Raji (cell line): ENCODE measurements around the gene FAM3C.

Experiments used
- POLR2A ChIP-seq: IDR thresholded peaks from 2 replicates; pipeline ENCODE4 v1.6.1; 2011; ENCODE audit warnings: low read depth, low read length, control low read depth; ENCODE audit not compliant: insufficient read depth

The FAM3C gene

GRCh38 chr7:121419201-121420148, 23.4 kb upstream of the FAM3C start:
- no peak for TF ChIP-seq POLR2A

- TF ChIP-seq POLR2A, result no peak
These were observed 20.4 kb upstream of the FAM3C start for GRCh38 chr7:121416533-121416932.

GRCh38 chr7:121414436-121414835, 18.3 kb upstream of the FAM3C start:
- no peak for TF ChIP-seq POLR2A

GRCh38 chr7:121411597-121411979, 15.5 kb upstream of the FAM3C start:
- TF ChIP-seq POLR2A, result no peak

- TF ChIP-seq POLR2A, result no peak
These were observed 14.9 kb upstream of the FAM3C start for GRCh38 chr7:121410829-121411596.

- TF ChIP-seq POLR2A, result no peak
These were observed 10.8 kb upstream of the FAM3C start for GRCh38 chr7:121406944-121407343.

- no peak for TF ChIP-seq POLR2A
These were observed 10.4 kb upstream of the FAM3C start for GRCh38 chr7:121406461-121406860.

GRCh38 chr7:121404348-121404747, 8.2 kb upstream of the FAM3C start:
- TF ChIP-seq POLR2A, result no peak

- no peak for TF ChIP-seq POLR2A
These were observed 6.6 kb upstream of the FAM3C start for GRCh38 chr7:121402701-121403100.

- TF ChIP-seq POLR2A, result no peak
These were observed 5.8 kb upstream of the FAM3C start for GRCh38 chr7:121401896-121402295.

- TF ChIP-seq POLR2A, result no peak
These were observed 2.1 kb upstream of the FAM3C start for GRCh38 chr7:121398246-121398645.

- no peak for TF ChIP-seq POLR2A
These were observed 1.7 kb upstream of the FAM3C start for GRCh38 chr7:121397822-121398221.

- no peak for TF ChIP-seq POLR2A
These were observed 1.3 kb upstream of the FAM3C start for GRCh38 chr7:121397361-121397760.

- no peak; the same call in 1 of the 2 replicates for TF ChIP-seq POLR2A
These were observed 581 bp downstream of the FAM3C start for GRCh38 chr7:121395494-121395960.

- no peak for TF ChIP-seq POLR2A
These were observed 1.4 kb downstream of the FAM3C start for GRCh38 chr7:121394709-121395140.

- no peak for TF ChIP-seq POLR2A
These were observed 3.1 kb downstream of the FAM3C start for GRCh38 chr7:121393005-121393366.

GRCh38 chr7:121392277-121393004, 3.7 kb downstream of the FAM3C start:
- no peak for TF ChIP-seq POLR2A
